Peyer's patch (tissue), 4 donors: ENCODE results near the gene JPH3.

Experiments
- POLR2A ChIP-seq, 2 donors: fragments of 450-650 bp; IDR thresholded peaks; one replicate each; pipeline ENCODE4 v1.5.1; 2017; ENCODE audit warnings: antibody characterized with exemption in 2 of 2, mild to moderate bottlenecking in 2 of 2, moderate library complexity in 2 of 2
- TF ChIP-seq, protein P1 (sequence below), 6 experiments: fragments of 450-650 bp in 4 of 6; fragments of 200-600 bp in 2 of 6; sonication (generic) in 1 of 6; IDR thresholded peaks; one replicate each; pipeline ENCODE4 v1.5.1; 2017 to 2019; ENCODE audit warnings: antibody characterized with exemption in 6 of 6, mild to moderate bottlenecking in 3 of 6, moderate library complexity in 1 of 6

DNA sequence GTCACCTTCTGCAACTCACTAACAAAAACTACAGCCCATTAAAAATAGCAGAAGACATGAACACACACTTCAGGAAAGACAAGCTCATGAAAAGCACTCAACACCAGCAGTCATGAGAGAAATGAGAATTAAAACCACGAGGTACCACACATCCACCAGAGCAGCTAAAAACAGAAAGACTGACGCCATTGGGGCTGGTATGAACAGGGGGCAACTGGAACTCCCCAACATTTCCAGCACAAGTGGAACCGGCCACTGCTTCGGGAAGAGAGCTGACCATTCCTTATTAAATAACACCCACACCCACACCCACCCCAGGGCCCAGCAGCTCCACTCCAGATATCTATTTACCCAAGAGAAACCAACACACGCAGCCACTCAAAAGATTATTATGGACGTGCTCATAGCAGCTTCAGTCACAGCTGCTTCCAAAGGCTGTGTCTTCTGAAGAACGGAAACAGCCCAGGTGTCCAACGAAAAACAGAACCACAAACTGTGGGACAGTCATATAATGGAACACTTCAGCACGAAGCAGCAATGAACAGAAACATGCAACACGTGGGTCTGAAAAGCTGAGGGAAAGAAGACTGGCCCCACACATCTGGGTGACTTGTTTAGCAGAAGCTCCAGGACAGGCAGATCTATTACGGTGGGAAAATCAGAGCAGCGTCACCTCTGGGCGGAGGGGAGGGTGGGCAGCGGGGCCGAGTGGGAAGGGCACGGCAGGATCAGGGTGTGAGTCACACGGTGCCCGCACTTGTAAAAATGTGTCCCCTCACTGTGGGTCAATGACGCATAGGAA, 122.4 kb downstream of the JPH3 start:
- TF ChIP-seq, protein P1, sequence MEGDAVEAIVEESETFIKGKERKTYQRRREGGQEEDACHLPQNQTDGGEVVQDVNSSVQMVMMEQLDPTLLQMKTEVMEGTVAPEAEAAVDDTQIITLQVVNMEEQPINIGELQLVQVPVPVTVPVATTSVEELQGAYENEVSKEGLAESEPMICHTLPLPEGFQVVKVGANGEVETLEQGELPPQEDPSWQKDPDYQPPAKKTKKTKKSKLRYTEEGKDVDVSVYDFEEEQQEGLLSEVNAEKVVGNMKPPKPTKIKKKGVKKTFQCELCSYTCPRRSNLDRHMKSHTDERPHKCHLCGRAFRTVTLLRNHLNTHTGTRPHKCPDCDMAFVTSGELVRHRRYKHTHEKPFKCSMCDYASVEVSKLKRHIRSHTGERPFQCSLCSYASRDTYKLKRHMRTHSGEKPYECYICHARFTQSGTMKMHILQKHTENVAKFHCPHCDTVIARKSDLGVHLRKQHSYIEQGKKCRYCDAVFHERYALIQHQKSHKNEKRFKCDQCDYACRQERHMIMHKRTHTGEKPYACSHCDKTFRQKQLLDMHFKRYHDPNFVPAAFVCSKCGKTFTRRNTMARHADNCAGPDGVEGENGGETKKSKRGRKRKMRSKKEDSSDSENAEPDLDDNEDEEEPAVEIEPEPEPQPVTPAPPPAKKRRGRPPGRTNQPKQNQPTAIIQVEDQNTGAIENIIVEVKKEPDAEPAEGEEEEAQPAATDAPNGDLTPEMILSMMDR (IDR thresholded peaks at IDR 0.05), result no peak
- no peak for TF ChIP-seq POLR2A (IDR thresholded peaks at IDR 0.05)
